ENCODE data around the gene DNAH8.

Gene DNAH8

GRCh38 chr6:39059496-39060310 is 344.6 kb downstream of the DNAH8 start:
- H3K9me2 ChIP-seq (replicated peaks; ENCODE audit: control insufficient read depth, low read length) = no peaks in the 10 kb centered on the region
- H3K9me3 ChIP-seq (ENCODE audit: control insufficient read depth, insufficient read depth, low read length) = no peaks in the 10 kb centered on the region
- H3K4me1 ChIP-seq (ENCODE audit: control insufficient read depth, low read length) = no peaks in the 10 kb centered on the region
- H3K27me3 ChIP-seq (ENCODE audit: control insufficient read depth, low read length) = no peaks in the 10 kb centered on the region
- H3K4me2 ChIP-seq (ENCODE audit: low read length) = no peak overlapping the region
- H3K4me3 ChIP-seq (ENCODE audit: low read length) = no peak overlapping the region
- H4K20me1 ChIP-seq (ENCODE audit: control insufficient read depth, insufficient read depth, low read depth, low read length) = no peaks in the 10 kb centered on the region
- TF ChIP-seq EZH2phosphoT487 (IDR thresholded peaks at IDR 0.05; ENCODE audit: borderline replicate concordance, low read length) = no peak
- TF ChIP-seq CTCF (IDR thresholded peaks at IDR 0.05; ENCODE audit: low read depth, low read length, poor library complexity, severe bottlenecking) = no peak
- no peaks in the 10 kb centered on the region for H3F3A ChIP-seq (ENCODE audit: control insufficient read depth, insufficient read depth)
- H3K36me3 ChIP-seq (ENCODE audit: control insufficient read depth, low read length) = no peaks in the 10 kb centered on the region
- no peak overlapping the region for H3K27ac ChIP-seq (ENCODE audit: low read depth, low read length)
- no peaks in the 10 kb centered on the region for H3K79me2 ChIP-seq (ENCODE audit: control insufficient read depth, low read length)

GRCh38 chr6:39060467-39061160 is 345.5 kb downstream of the DNAH8 start:
- Histone ChIP-seq H3K27ac (ENCODE audit: low read depth, low read length) (no peak overlapping the region), H4K20me1 (ENCODE audit: control insufficient read depth, insufficient read depth, low read depth, low read length) (no peaks in the 10 kb centered on the region), H3F3A (ENCODE audit: control insufficient read depth, insufficient read depth) (no peaks in the 10 kb centered on the region), H3K9me3 (ENCODE audit: control insufficient read depth, insufficient read depth, low read length) (no peaks in the 10 kb centered on the region), H3K4me2 (ENCODE audit: low read length) (no peak overlapping the region), H3K27me3 (ENCODE audit: control insufficient read depth, low read length) (no peaks in the 10 kb centered on the region), H3K4me1 (ENCODE audit: control insufficient read depth, low read length) (no peaks in the 10 kb centered on the region), H3K79me2 (ENCODE audit: control insufficient read depth, low read length) (no peaks in the 10 kb centered on the region), H3K36me3 (ENCODE audit: control insufficient read depth, low read length) (no peaks in the 10 kb centered on the region), H3K9me2 (replicated peaks; ENCODE audit: control insufficient read depth, low read length) (no peaks in the 10 kb centered on the region), H3K4me3 (ENCODE audit: low read length) (no peak overlapping the region)
- TF ChIP-seq CTCF (IDR thresholded peaks at IDR 0.05; ENCODE audit: low read depth, low read length, poor library complexity, severe bottlenecking) = no peak
- no peak for TF ChIP-seq EZH2phosphoT487 (IDR thresholded peaks at IDR 0.05; ENCODE audit: borderline replicate concordance, low read length)

- Histone ChIP-seq H3K27me3 (ENCODE audit: control insufficient read depth, low read length) (no peaks in the 10 kb centered on the region), H3K4me2 (ENCODE audit: low read length) (no peak overlapping the region), H3K4me1 (ENCODE audit: control insufficient read depth, low read length) (no peaks in the 10 kb centered on the region), H3K27ac (ENCODE audit: low read depth, low read length) (no peak overlapping the region), H3K9me2 (replicated peaks; ENCODE audit: control insufficient read depth, low read length) (no peaks in the 10 kb centered on the region), H3K79me2 (ENCODE audit: control insufficient read depth, low read length) (no peaks in the 10 kb centered on the region), H3K36me3 (ENCODE audit: control insufficient read depth, low read length) (no peaks in the 10 kb centered on the region), H3K9me3 (ENCODE audit: control insufficient read depth, insufficient read depth, low read length) (no peaks in the 10 kb centered on the region), H3F3A (ENCODE audit: control insufficient read depth, insufficient read depth) (no peaks in the 10 kb centered on the region), H3K4me3 (ENCODE audit: low read length) (no peak overlapping the region), H4K20me1 (ENCODE audit: control insufficient read depth, insufficient read depth, low read depth, low read length) (no peaks in the 10 kb centered on the region)
- TF ChIP-seq EZH2phosphoT487 (IDR thresholded peaks at IDR 0.05; ENCODE audit: borderline replicate concordance, low read length) = no peak
- TF ChIP-seq CTCF (IDR thresholded peaks at IDR 0.05; ENCODE audit: low read depth, low read length, poor library complexity, severe bottlenecking) = no peak
Measured at GRCh38 chr6:39061182-39061581, 346.1 kb downstream of the DNAH8 start.
